Liver (tissue), 9 donors: ENCODE measurements around the gene HSD17B4. TPM values are rescaled to one million over a fixed set of nuclear protein-coding genes. Genes with fewer than 3 reads are reported as not detected.
"Not testable (repeated sequence)": the region's sequence is repeated elsewhere in the genome, so short reads cannot be mapped to it uniquely, and the experiment has no call there.

Source experiments
- DNase-seq: peaks from one replicate; pipeline ENCODE4 v3.0.0-alpha.2; 2017; ENCODE audit warnings: low spot score
- H3K27ac ChIP-seq, 2 donors: one replicate each; pipeline ENCODE4 v1.7.0; 2013; ENCODE audit warnings: inconsistent platforms in 2 of 2, low read length in 2 of 2, control low read depth in 1 of 2, low read depth in 1 of 2, mild to moderate bottlenecking in 1 of 2
- H3K27me3 ChIP-seq, 4 donors: one replicate each; pipeline versions ENCODE4 v1.6.1 to v1.7.0; 2013; ENCODE audit warnings: low read length in 3 of 4, inconsistent platforms in 1 of 4, mild to moderate bottlenecking in 1 of 4, moderate library complexity in 1 of 4; ENCODE audit not compliant: control insufficient read depth in 4 of 4, insufficient read depth in 4 of 4
- H3K36me3 ChIP-seq, 4 donors: one replicate each; pipeline versions ENCODE4 v1.6.1 to v1.7.0; 2013; ENCODE audit warnings: low read length in 3 of 4, mild to moderate bottlenecking in 3 of 4, low read depth in 1 of 4, moderate library complexity in 1 of 4; ENCODE audit not compliant: control insufficient read depth in 4 of 4, insufficient read depth in 3 of 4
- H3K4me1 ChIP-seq, 4 donors: one replicate each; pipeline versions ENCODE4 v1.6.1 to v1.7.0; 2013; ENCODE audit warnings: low read length in 3 of 4, mild to moderate bottlenecking in 3 of 4, moderate library complexity in 1 of 4; ENCODE audit not compliant: control insufficient read depth in 4 of 4, insufficient read depth in 4 of 4
- H3K4me3 ChIP-seq, 3 donors: one replicate each; pipeline versions ENCODE4 v1.6.1 to v1.7.0; 2013; ENCODE audit warnings: low read length in 3 of 3, control low read depth in 1 of 3, low read depth in 1 of 3, mild to moderate bottlenecking in 1 of 3
- H3K9ac ChIP-seq, 2 donors: one replicate each; pipeline ENCODE4 v1.7.0; 2013; ENCODE audit warnings: low read length in 2 of 2, mild to moderate bottlenecking in 2 of 2, moderate library complexity in 2 of 2, control low read depth in 1 of 2, low read depth in 1 of 2
- H3K9me3 ChIP-seq, 4 donors: one replicate each; pipeline versions ENCODE4 v1.6.1 to v1.7.0; 2013; ENCODE audit warnings: low read length in 3 of 4; ENCODE audit not compliant: control insufficient read depth in 4 of 4
- EGR1 ChIP-seq, 2 donors: IDR thresholded peaks; 2 replicates each; pipeline ENCODE4 v1.6.1; 2016 to 2018; ENCODE audit warnings: antibody characterized with exemption in 2 of 2, low read depth in 2 of 2
- FOXA1 ChIP-seq: IDR thresholded peaks from 2 replicates; pipeline ENCODE4 v1.6.1; 2016; ENCODE audit warnings: antibody characterized with exemption
- FOXA2 ChIP-seq: IDR thresholded peaks from 2 replicates; pipeline ENCODE4 v1.6.1; 2016; ENCODE audit warnings: antibody characterized with exemption
- GABPA ChIP-seq, 2 donors: IDR thresholded peaks in 1 of 2; conservative IDR thresholded peaks in 1 of 2; 2 replicates each; pipeline ENCODE4 v1.6.1; 2016; ENCODE audit warnings: antibody characterized with exemption in 2 of 2, mild to moderate bottlenecking in 1 of 2, moderate library complexity in 1 of 2
- HNF4A ChIP-seq, 2 donors: conservative IDR thresholded peaks; 2 replicates each; pipeline ENCODE4 v1.6.1; 2016; ENCODE audit warnings: antibody characterized with exemption in 2 of 2, mild to moderate bottlenecking in 2 of 2
- HNF4G ChIP-seq: IDR thresholded peaks from 2 replicates; pipeline ENCODE4 v1.6.1; 2016; ENCODE audit warnings: antibody characterized with exemption
- JUND ChIP-seq, 2 donors: IDR thresholded peaks; 2 replicates each; pipeline ENCODE4 v1.6.1; 2016; ENCODE audit warnings: antibody characterized with exemption in 2 of 2
- NR2F2 ChIP-seq: IDR thresholded peaks from 2 replicates; pipeline ENCODE4 v1.6.1; 2016; ENCODE audit warnings: antibody characterized with exemption
- RAD21 ChIP-seq, 2 donors: IDR thresholded peaks; 2 replicates each; pipeline ENCODE4 v1.6.1; 2016; ENCODE audit warnings: antibody characterized with exemption in 2 of 2, mild to moderate bottlenecking in 2 of 2
- RXRA ChIP-seq, 2 donors: IDR thresholded peaks; 2 replicates each; pipeline ENCODE4 v1.6.1; 2017 to 2018; ENCODE audit warnings: antibody characterized with exemption in 2 of 2, mild to moderate bottlenecking in 1 of 2
- SP1 ChIP-seq: IDR thresholded peaks from 2 replicates; pipeline ENCODE4 v1.6.1; 2018; ENCODE audit warnings: antibody characterized with exemption, mild to moderate bottlenecking
- TAF1 ChIP-seq: conservative IDR thresholded peaks from 2 replicates; pipeline ENCODE4 v1.6.1; 2016; ENCODE audit warnings: antibody characterized with exemption, mild to moderate bottlenecking
- YY1 ChIP-seq: IDR thresholded peaks from 2 replicates; pipeline ENCODE4 v1.6.1; 2016; ENCODE audit warnings: antibody characterized with exemption, mild to moderate bottlenecking
- WGBS: extraction: QIAGEN DNeasy Blood & Tissue Kit; methylation state at CpG from one replicate; pipeline ENCODE4 v1.1.7; 2013; 5-methylcytosine and 5-hydroxymethylcytosine counted together
- polyA plus RNA-seq, 2 donors: library from polyadenylated mRNA; stranded (reverse) in 1 of 2; unstranded in 1 of 2; fragments of 200-250 nt in 1 of 2; fragments of >200 nt in 1 of 2; fragmentation: Nextera tagmentation in 1 of 2; extraction: Ambion mirVana in 1 of 2; gene quantifications; one replicate each; pipeline versions ENCODE4 v1.2.1 to v1.2.3, GENCODE V29; 2013 to 2015
- total RNA-seq, 2 donors: library from RNA; depleted of rRNA; stranded (reverse); fragments of >200 nt; gene quantifications; one replicate each; pipeline ENCODE4 v1.2.3, GENCODE V29; 2014
- TF ChIP-seq, protein P1 (sequence below): IDR thresholded peaks from 2 replicates; pipeline ENCODE4 v1.6.1; 2016; ENCODE audit warnings: antibody characterized with exemption
- TF ChIP-seq, protein P2 (sequence below): IDR thresholded peaks from 2 replicates; pipeline ENCODE4 v1.6.1; 2016; ENCODE audit warnings: antibody characterized with exemption, mild to moderate bottlenecking
- TF ChIP-seq, protein P3 (sequence below): IDR thresholded peaks from 2 replicates; pipeline ENCODE4 v1.6.1; 2016; ENCODE audit warnings: antibody characterized with exemption
- TF ChIP-seq, protein P4 (sequence below): fragments of 150-350 bp; IDR thresholded peaks from 2 replicates; pipeline ENCODE4 v1.5.1; 2017; ENCODE audit warnings: improper control_type of control experiment, low read depth, low read length; ENCODE audit not compliant: missing input control
- TF ChIP-seq, protein P5 (sequence below): IDR thresholded peaks from 2 replicates; pipeline ENCODE4 v1.6.1; 2016; ENCODE audit warnings: antibody characterized with exemption
- donor health status: healthy.
- donor health status: healthy.
- donor health status: healthy.
- donor health status: healthy.
- donor health status: healthy.

Gene HSD17B4
- total and polyA plus RNA-seq, 4 donors: 299 to 699 (median 393) TPM

DNA sequence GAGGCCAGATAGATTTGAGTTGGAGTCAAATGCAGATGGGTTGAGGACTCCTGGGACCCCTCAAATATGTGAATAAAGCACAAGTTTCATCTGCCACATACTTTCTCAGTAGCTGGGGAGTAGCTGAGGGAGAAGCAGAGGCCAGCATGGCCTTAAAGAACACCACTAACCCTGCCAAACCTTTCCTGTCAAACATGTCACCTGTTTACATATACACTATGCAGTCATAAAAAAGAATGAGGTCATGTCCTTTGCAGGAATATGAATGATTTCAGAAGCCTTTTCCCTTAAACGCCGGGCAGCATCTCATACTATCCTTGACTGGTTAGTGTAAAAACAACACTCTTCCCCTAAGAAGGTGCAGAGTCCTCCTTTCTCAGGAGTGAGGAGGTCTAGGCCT is 25.2 kb upstream of the HSD17B4 start:
- 90% methylated on average over 2 of the region's 2 CpGs for WGBS
- TF ChIP-seq YY1: no peak
- no peak for TF ChIP-seq GABPA (IDR thresholded peaks at IDR 0.05 in 1 of 2, conservative IDR thresholded peaks at IDR 0.05 in 1 of 2)
- no peak for TF ChIP-seq SP1
- TF ChIP-seq HNF4G: no peak
- TF ChIP-seq JUND (IDR thresholded peaks at IDR 0.05): no peak
- TF ChIP-seq, protein P1, sequence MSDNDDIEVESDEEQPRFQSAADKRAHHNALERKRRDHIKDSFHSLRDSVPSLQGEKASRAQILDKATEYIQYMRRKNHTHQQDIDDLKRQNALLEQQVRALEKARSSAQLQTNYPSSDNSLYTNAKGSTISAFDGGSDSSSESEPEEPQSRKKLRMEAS: no peak
- TF ChIP-seq, protein P2, sequence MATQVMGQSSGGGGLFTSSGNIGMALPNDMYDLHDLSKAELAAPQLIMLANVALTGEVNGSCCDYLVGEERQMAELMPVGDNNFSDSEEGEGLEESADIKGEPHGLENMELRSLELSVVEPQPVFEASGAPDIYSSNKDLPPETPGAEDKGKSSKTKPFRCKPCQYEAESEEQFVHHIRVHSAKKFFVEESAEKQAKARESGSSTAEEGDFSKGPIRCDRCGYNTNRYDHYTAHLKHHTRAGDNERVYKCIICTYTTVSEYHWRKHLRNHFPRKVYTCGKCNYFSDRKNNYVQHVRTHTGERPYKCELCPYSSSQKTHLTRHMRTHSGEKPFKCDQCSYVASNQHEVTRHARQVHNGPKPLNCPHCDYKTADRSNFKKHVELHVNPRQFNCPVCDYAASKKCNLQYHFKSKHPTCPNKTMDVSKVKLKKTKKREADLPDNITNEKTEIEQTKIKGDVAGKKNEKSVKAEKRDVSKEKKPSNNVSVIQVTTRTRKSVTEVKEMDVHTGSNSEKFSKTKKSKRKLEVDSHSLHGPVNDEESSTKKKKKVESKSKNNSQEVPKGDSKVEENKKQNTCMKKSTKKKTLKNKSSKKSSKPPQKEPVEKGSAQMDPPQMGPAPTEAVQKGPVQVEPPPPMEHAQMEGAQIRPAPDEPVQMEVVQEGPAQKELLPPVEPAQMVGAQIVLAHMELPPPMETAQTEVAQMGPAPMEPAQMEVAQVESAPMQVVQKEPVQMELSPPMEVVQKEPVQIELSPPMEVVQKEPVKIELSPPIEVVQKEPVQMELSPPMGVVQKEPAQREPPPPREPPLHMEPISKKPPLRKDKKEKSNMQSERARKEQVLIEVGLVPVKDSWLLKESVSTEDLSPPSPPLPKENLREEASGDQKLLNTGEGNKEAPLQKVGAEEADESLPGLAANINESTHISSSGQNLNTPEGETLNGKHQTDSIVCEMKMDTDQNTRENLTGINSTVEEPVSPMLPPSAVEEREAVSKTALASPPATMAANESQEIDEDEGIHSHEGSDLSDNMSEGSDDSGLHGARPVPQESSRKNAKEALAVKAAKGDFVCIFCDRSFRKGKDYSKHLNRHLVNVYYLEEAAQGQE: no peak
- no peak for TF ChIP-seq RXRA (IDR thresholded peaks at IDR 0.05)
- TF ChIP-seq, protein P3, sequence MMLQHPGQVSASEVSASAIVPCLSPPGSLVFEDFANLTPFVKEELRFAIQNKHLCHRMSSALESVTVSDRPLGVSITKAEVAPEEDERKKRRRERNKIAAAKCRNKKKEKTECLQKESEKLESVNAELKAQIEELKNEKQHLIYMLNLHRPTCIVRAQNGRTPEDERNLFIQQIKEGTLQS: no peak
- TF ChIP-seq, protein P4, sequence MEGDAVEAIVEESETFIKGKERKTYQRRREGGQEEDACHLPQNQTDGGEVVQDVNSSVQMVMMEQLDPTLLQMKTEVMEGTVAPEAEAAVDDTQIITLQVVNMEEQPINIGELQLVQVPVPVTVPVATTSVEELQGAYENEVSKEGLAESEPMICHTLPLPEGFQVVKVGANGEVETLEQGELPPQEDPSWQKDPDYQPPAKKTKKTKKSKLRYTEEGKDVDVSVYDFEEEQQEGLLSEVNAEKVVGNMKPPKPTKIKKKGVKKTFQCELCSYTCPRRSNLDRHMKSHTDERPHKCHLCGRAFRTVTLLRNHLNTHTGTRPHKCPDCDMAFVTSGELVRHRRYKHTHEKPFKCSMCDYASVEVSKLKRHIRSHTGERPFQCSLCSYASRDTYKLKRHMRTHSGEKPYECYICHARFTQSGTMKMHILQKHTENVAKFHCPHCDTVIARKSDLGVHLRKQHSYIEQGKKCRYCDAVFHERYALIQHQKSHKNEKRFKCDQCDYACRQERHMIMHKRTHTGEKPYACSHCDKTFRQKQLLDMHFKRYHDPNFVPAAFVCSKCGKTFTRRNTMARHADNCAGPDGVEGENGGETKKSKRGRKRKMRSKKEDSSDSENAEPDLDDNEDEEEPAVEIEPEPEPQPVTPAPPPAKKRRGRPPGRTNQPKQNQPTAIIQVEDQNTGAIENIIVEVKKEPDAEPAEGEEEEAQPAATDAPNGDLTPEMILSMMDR: no peak
- TF ChIP-seq FOXA1: no peak
- no peak for TF ChIP-seq RAD21 (IDR thresholded peaks at IDR 0.05)
- TF ChIP-seq EGR1 (IDR thresholded peaks at IDR 0.05; ENCODE audit: low read depth in 2 of 2): no peak
- TF ChIP-seq, protein P5, sequence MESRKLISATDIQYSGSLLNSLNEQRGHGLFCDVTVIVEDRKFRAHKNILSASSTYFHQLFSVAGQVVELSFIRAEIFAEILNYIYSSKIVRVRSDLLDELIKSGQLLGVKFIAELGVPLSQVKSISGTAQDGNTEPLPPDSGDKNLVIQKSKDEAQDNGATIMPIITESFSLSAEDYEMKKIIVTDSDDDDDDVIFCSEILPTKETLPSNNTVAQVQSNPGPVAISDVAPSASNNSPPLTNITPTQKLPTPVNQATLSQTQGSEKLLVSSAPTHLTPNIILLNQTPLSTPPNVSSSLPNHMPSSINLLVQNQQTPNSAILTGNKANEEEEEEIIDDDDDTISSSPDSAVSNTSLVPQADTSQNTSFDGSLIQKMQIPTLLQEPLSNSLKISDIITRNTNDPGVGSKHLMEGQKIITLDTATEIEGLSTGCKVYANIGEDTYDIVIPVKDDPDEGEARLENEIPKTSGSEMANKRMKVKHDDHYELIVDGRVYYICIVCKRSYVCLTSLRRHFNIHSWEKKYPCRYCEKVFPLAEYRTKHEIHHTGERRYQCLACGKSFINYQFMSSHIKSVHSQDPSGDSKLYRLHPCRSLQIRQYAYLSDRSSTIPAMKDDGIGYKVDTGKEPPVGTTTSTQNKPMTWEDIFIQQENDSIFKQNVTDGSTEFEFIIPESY: no peak
- TF ChIP-seq NR2F2: no peak
- no peak for TF ChIP-seq FOXA2
- no peak for TF ChIP-seq TAF1
- no peak for TF ChIP-seq HNF4A (conservative IDR thresholded peaks at IDR 0.05)
- Histone ChIP-seq H3K4me3 (no peak overlapping the region), H3K36me3 (no peaks in the 10 kb centered on the region), H3K27me3 (no peaks in the 10 kb centered on the region), H3K27ac (no peak overlapping the region), H3K4me1 (peaks cover 3 to 9% (median 5%) of the 10 kb centered on the region in 4 donors), H3K9ac (no peak overlapping the region), H3K9me3 (no peaks in the 10 kb centered on the region)
- DNase-seq: no peak

DNA sequence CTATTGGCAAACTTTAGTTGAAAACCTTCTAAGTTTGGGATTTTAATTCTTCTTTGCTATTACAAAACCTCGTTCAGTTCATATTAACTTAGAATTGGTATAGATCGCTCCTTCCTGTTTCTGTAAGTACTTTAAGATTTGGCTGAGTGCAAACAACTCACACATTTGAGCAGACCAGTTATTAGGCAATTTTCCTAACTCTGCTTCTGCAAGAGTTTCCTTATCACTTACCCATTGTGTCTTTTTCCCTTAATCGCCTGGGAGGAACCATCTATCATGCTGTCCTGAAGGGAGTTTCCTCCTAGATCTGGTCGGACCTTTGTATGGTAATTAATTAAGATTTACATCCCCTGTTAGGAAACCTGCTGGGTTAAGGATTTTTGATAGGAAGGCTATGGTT is 24.7 kb upstream of the HSD17B4 start:
- H3K27me3 ChIP-seq, H3K9ac ChIP-seq, H3K36me3 ChIP-seq, H3K4me3 ChIP-seq, H3K4me1 ChIP-seq, H3K9me3 ChIP-seq, H3K27ac ChIP-seq, DNase-seq: not testable (repeated sequence)
- WGBS: 64% methylated on average over 4 of the region's 4 CpGs

DNA sequence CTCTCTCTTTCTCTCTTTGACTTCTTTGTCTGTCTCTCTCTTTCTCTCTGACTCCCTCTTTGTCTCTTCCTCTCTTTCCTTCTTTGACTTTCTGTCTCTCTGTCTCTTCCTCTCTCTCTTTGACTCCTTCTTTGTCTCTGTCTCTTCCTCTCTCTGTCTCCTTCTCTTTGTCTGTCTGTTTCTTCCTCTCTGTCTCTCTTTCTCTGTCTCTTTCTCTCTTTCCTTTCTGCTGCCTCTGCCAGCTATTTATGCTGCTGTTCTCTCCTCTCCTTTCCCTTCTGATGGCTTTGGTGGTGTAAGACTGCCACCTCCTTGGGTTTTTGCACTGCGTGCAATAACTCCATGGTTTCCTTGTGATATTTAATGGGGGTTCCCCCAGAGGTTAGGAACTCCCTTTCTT is 24.1 kb upstream of the HSD17B4 start:
- not testable (repeated sequence) for H3K4me1 ChIP-seq, H3K27ac ChIP-seq, H3K9ac ChIP-seq, H3K9me3 ChIP-seq, H3K4me3 ChIP-seq, H3K27me3 ChIP-seq, DNase-seq, H3K36me3 ChIP-seq
- 70% methylated on average over 1 of the region's 1 CpG for WGBS

DNA sequence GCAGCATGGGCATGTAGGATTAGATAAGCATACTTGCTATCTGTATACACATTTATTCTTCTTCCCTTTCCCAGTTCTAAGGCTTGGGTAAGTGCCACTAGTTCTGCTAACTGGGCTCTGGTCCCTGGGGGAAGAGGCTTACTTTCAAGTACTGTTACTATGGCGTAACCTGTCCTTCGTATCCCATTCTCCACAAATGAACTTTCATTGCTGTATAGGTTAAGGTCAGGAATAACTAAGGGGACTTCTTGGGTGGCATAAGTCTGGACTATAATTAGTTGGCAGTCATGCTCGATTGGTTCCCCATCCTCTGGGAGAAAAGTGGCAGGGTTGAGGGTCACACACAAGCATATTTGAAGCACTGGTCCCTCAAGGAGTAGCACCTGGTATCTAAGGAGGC is 23.7 kb upstream of the HSD17B4 start:
- H3K9ac ChIP-seq, H3K36me3 ChIP-seq, H3K9me3 ChIP-seq, H3K27me3 ChIP-seq, H3K27ac ChIP-seq, DNase-seq, H3K4me1 ChIP-seq, H3K4me3 ChIP-seq: not testable (repeated sequence)
- WGBS: 89% methylated on average over 3 of the region's 3 CpGs
